Measurements from ENCODE around the gene SLC15A3. TPM values are rescaled to one million over a fixed set of nuclear protein-coding genes. Genes with fewer than 3 reads are reported as not detected.

SLC15A3 gene
- total and polyA plus RNA-seq, 8 donors = 13.8 to 96.4 (median 18.2) TPM

DNA sequence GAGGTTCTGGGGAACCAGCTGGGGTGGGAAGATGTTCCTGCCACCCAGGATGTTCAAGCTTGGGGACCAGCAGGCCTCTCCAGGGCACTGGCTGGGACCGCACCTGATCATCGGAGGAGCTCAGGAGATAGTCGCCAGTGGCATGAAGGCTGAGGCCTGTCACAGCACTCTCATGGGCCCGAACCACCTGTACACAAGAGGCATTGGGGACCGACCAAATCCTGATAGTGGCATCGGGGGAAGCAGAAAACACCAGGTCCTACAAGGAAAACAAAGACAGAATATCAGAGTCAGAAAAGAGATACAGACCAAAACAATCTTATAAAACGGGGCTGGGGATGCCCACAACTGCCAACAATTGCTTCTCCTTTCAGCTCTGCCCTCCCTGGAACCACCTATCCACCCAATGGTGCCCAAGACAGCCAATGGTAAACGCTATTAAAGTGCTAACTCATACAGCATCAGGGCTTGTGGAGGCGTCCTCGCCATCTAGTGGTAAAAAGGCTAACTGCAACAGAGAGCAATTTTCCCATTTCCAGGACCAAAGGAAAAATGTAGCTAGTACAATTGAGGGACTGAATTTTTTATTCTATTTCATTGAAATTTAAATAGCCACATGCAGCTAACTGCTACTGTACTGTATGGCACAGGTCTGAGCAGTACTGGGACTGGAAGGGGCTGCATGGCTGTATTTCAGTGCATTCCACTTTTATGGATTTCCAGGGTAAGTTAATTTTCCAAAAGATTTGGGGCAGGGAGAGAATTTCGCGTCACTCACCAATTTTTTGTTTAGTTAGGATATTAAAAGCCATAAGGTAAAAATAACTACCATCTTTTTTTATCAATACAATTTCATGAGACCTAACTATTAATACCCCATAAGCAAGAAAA, 52.7 kb downstream of the SLC15A3 start:
- Histone ChIP-seq H3K9me3 (no peaks in the 10 kb centered on the region), H3K4me1 (peaks cover 0 to 8% of the 10 kb centered on the region in 2 donors), H3K27me3 (no peaks in the 10 kb centered on the region), H3K27ac (no peak overlapping the region), H3K36me3 (peaks cover 0 to 95% of the 10 kb centered on the region in 2 donors), H3K4me3 (no peak overlapping the region)
- TF ChIP-seq, protein P1, sequence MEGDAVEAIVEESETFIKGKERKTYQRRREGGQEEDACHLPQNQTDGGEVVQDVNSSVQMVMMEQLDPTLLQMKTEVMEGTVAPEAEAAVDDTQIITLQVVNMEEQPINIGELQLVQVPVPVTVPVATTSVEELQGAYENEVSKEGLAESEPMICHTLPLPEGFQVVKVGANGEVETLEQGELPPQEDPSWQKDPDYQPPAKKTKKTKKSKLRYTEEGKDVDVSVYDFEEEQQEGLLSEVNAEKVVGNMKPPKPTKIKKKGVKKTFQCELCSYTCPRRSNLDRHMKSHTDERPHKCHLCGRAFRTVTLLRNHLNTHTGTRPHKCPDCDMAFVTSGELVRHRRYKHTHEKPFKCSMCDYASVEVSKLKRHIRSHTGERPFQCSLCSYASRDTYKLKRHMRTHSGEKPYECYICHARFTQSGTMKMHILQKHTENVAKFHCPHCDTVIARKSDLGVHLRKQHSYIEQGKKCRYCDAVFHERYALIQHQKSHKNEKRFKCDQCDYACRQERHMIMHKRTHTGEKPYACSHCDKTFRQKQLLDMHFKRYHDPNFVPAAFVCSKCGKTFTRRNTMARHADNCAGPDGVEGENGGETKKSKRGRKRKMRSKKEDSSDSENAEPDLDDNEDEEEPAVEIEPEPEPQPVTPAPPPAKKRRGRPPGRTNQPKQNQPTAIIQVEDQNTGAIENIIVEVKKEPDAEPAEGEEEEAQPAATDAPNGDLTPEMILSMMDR (IDR thresholded peaks at IDR 0.05) = peak; percentile 89 to 97
- intact Hi-C loops (cut with DNase I) = loop anchor here in 1 of 2 donors (5.0 kb wide), 1 partner anchor 62 kb away; no protein-coding TSS in a partner anchor
- DNase-seq = peak in 1 of 4 donors; percentile 58
- peak; percentile 88 for ATAC-seq

DNA sequence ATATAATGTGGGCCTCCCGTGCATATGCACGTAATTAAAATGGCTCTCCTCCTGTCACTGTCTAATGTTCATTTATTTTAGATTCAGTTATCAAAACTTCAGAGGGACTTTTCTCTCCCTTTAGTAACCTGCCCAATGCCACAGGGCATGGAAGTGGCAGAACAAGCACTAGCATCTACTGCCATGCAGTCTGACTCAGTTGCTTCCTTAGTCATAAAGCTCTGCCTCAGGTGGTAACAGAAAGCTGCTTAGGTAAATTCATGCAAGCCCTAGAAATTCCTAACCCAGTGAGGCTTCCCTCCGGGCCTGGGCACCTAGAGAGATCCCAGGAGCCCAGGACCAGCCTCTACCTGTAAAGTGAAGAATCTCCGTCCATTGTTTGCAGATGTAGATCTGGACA, 54.5 kb downstream of the SLC15A3 start:
- DNase-seq (no peak), ATAC-seq (no peak)
- Histone ChIP-seq H3K27me3 (no peaks in the 10 kb centered on the region), H3K4me1 (no peaks in the 10 kb centered on the region), H3K9me3 (no peaks in the 10 kb centered on the region), H3K36me3 (peaks cover 0 to 96% of the 10 kb centered on the region in 2 donors), H3K27ac (no peak overlapping the region), H3K4me3 (no peak overlapping the region)
- TF ChIP-seq, protein P1 (IDR thresholded peaks at IDR 0.05) = no peak
- intact Hi-C loops (cut with DNase I) = loop anchor here in 1 of 2 donors (5.0 kb wide), 1 partner anchor 60 kb away; no protein-coding TSS in a partner anchor

DNA sequence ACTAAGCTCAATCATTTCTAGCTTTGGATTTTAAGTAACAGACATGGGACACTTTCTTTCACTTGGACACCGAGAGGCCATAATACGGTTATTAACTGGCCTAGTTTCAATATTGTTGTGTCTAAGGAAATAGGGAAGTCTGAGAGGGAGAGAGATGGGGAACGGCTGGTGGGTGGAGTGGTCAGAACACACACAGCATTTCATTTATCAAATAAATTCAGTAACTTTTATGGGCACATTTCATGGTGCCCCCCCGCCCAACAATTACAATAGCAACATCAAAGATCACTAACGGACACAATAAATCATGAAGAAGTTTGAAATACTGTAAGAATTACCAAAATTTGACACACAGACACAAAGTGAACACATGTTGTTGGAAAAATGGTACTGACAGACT, 56.3 kb downstream of the SLC15A3 start:
- no peaks in the 10 kb centered on the region for H3K9me3 ChIP-seq
- intact Hi-C loops (cut with DNase I) = loop anchor here in 1 of 2 donors (5.0 kb wide), 1 partner anchor 58 kb away; no protein-coding TSS in a partner anchor
- TF ChIP-seq, protein P1 (IDR thresholded peaks at IDR 0.05) = no peak
- H3K4me1 ChIP-seq = no peaks in the 10 kb centered on the region
- DNase-seq = no peak
- H3K4me3 ChIP-seq = no peak overlapping the region
- ATAC-seq = no peak
- H3K27me3 ChIP-seq = no peaks in the 10 kb centered on the region
- peaks cover 0 to 86% of the 10 kb centered on the region in 2 donors for H3K36me3 ChIP-seq
- no peak overlapping the region for H3K27ac ChIP-seq

DNA sequence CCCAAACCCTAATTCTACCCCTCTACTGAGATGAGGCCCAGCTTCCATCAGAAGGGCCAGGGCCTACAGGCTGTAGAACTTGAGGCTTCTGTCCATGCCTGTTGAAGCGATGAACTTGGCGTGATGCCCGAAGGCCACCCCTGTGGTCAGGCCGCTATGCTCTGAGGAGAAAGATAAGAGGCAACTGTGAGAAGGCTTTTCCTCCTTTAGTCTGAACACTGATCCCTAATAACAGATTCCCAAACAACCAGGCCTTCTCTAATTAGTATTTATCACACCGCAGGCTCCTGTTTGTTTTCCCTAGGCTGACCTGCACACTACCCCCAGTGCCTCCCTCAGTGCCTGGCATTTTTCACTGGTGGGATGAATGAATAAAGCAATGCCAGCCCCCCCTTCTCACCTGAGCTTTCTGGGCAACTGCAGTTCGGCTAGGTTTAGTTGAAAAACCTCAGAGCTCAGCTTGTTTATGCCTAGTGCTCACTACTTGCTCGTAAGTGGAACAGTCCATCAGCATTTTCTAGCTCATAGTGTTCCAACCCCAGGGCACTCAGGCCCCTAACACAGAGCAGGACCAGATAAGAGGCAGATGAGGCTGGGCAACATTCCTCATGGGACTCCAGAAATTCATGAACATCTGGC, 60.8 kb downstream of the SLC15A3 start:
- intact Hi-C loops (cut with DNase I) = no loop called here
- Histone ChIP-seq H3K4me1 (no peaks in the 10 kb centered on the region), H3K27me3 (no peaks in the 10 kb centered on the region), H3K4me3 (no peak overlapping the region), H3K27ac (peak overlapping the region in 1 of 2 donors; percentile 13), H3K36me3 (peaks cover 0 to 56% of the 10 kb centered on the region in 2 donors), H3K9me3 (no peaks in the 10 kb centered on the region)
- TF ChIP-seq, protein P1 (IDR thresholded peaks at IDR 0.05) = no peak
- no peak for DNase-seq
- no peak for ATAC-seq

DNA sequence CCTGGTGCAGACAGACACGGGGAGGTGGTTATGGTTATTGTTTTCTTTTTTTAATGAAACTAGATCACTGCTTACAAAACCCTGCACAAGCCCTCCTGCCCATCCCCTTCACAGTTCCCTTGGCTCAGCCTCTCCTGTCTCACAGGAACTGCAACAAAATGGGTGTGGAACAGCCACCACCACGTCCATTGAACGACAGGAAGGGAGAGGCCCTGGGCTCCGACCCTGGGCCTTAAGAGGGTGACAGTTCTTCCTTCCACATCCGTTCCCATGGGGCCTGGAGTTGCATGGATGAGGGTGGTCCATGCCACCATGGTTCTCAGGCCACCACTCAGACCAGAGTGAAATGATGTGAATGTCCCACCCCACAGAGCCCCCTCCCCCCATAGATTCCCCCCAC, 61.3 kb downstream of the SLC15A3 start:
- H3K27me3 ChIP-seq = no peaks in the 10 kb centered on the region
- H3K36me3 ChIP-seq = peaks cover 0 to 51% of the 10 kb centered on the region in 2 donors
- intact Hi-C loops (cut with DNase I) = no loop called here

More for the DNA sequence above, 61.3 kb downstream of the SLC15A3 start:
- H3K4me1 ChIP-seq = no peaks in the 10 kb centered on the region
- no peak for DNase-seq
- H3K9me3 ChIP-seq = no peaks in the 10 kb centered on the region
- no peak overlapping the region for H3K4me3 ChIP-seq
- TF ChIP-seq, protein P1 (IDR thresholded peaks at IDR 0.05) = no peak
- H3K27ac ChIP-seq = no peak overlapping the region
- no peak for ATAC-seq

Measured in left lung (tissue), 10 donors.